HG03442 (cell line): ENCODE results near the gene MTMR11.

Source experiments
- ATAC-seq: cut with Tn5 transposase; IDR thresholded peaks from one replicate; pipeline ENCODE4 v1.9.1; 2021; ENCODE audit warnings: mild to moderate bottlenecking, moderate library complexity; ENCODE audit not compliant: unreplicated experiment

The MTMR11 gene

DNA sequence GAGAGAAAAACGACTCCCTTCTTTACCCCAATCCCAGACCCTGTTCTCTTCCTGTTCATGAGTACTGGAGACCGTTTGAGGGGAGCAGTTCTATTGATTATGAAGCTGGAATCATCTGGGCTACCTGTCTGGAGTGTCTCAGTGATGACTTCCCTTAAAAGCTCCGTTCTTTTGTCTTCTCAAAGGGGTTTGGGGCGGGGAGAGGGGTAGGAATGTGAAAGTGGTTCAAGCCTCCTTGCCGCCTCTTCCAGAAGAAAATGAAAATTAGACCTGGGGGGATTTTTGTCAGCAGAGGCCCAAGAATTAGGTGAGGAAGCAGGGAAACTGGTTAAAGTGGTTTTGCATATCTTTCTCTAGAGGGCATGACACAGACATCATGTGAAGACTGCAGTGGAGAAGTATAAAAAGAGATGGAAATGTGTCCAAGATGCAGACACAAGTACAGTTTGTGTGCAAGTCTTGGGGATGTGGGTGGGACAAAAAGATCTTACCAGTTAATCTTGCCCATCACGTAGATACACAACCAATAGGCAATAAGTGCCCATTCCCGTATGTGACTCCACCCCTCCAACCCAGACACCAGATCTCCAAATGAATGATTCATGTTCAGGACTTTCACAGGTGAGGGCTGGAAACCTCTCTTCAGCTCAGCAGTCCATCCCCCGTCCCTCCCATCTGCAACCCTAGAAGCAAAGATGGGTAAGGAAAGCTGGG is 470 bp upstream of the MTMR11 start:
- no peak for ATAC-seq

DNA sequence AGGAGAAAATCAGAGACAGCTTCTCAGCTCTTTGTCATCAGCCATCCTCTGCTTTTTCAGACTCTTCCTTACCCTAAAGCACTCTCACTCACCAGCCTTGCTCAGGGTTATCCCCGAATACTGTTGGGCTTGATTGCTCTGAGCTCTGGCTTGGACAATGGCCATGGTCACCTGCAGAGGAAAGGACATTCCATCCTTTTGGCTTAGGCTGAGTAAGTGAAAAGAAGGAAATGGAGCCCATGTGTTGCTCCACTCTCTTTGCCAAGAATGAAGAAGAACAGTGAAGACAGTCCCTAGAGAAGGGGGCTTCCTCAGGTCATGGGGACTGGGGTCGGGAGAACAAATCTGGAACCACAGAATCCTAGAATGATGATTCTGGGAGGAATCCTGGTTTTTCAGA is 2.3 kb downstream of the MTMR11 start:
- ATAC-seq = no peak

DNA sequence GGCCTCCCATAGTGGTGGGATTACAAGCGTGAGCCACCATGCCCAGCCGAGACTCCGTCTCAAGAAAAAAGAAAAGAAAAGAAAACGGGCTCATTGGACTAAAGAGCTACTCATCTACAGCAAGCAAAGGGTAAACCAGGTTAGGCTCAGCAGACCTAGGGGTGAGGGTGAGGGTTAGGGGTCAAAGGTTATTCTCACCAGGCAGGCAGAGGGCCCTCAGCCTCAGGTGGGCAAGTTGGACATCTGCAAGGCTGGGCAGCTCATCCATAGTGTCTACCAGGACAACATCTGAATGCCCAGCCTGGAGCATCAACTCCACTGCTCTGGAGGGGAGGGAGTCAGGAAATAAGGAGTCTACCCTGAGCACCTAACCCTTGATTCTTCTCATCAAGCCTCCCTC is 3.5 kb downstream of the MTMR11 start:
- ATAC-seq = no peak

GRCh38 chr1:149932474-149932873 is 4.2 kb downstream of the MTMR11 start:
- ATAC-seq = no peak

DNA sequence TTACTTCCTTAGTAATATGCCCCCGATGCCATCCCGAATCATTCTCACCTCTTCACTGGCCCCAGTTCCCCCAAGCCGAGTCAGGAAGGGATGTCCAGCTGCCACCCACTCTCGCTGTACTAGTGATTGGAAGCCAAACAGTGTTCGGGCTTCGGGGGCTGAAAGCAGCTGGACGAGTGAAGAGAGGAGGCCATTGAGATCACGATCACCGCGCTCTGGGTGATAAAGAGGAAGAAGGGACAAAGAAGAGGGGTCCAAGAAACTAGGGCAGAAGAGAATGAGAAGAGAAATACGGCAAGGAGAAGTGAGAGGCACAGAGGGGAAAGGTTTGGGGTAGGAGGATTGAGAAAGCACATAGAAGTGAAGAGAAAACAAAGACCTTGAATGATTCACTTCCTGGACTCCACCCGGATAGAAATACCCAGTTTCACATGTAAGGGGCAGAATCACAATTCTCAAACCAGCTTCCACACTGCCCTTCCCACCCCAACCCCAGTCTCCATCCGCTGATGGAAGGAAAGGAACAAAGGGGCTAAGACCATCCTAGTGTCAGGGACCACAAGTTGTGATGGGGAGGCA is 5.4 kb downstream of the MTMR11 start:
- ATAC-seq = no peak

DNA sequence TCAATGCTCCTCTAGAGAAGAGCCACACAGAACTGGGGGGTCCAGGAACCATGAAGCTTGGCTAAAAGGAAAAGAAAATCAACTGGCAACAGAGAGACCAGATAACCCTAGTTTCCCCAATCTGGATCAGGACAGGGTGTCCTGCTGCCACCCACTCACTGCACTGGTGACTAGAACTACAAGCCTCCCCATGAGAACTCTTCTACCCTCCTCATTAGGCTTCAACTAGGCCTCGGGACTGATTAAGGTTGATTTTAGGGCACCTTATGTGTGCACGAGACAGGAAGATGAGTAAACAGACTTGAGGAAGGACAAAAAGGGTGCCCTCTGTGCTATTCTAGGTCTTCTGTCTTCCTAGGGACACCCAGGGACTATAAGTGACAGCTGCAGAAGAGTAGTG is 6.8 kb downstream of the MTMR11 start:
- ATAC-seq = no peak

DNA sequence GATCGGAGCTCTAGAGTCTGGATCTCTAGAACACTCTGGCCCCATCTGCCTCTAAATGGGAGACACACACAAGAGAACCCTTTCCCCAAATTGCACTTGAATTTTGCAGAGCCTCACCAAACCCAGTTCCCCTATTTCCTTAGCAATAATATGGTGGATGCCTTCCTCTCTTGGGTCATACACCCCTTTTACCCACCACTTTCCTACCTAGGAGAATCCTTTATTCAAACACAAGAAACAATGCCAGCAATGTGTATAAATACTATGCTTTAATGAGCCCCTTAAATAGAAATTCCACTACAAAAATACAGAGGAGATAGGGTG is 8.3 kb downstream of the MTMR11 start:
- ATAC-seq = no peak

- peak; percentile 91 for ATAC-seq
Measured at GRCh38 chr1:149927563-149928400, 8.9 kb downstream of the MTMR11 start, which contains the start of gene SF3B4. Gene SF3B4 (minus strand): TSS chr1:149927803. CDS start chr1:149927759, 44 bp downstream.

DNA sequence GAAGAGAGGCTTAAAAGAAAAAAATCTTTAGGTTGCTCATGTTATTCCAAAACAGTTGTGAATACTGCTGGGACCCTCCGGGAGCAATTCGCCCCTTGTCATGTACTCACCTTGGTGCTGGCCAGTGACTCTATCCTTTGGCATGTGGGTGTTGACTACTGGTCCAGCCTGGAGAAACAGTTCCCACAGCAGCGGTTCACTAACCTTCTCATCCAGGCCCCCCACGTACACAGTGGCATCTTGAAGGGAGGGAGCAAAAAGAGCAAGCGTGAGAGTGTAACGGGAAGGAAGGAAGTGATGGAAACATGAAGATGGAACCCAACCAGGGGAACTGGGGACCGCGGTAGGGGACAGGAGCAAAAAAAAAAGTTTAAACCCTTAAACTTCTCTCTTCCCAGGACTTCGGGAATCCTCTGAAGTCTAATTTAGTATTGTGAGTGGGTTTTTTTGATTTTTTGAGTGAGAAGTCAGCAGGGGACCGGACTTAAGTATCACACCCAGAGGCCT is 9.6 kb downstream of the MTMR11 start:
- ATAC-seq = no peak

GRCh38 chr1:149926296-149926695 is 10.4 kb downstream of the MTMR11 start:
- ATAC-seq = no peak

DNA sequence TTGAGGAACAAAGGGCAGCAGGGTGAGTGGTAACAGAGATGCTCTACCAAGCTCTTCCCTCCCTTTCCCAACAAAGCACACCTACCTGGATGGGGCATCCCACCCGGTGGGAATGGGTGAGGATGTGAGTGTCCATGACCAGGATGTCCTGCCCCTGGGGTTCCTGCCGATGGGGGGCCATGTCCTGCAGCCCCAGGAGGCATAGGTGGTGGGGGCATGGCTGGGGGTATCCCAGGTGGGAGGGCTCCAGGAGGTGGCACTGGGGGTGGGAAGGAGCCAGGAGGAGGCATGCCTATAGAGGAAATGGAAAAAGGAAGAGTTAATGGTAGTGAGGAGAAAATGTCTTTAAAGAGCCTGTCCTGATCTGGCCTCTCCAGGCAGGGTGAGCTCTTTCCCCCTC is 10.9 kb downstream of the MTMR11 start:
- ATAC-seq = no peak

- no peak for ATAC-seq
Measured at GRCh38 chr1:149925345-149925744, 11.3 kb downstream of the MTMR11 start.

- no peak for ATAC-seq
Measured at GRCh38 chr1:149923626-149924025, 13.1 kb downstream of the MTMR11 start.

DNA sequence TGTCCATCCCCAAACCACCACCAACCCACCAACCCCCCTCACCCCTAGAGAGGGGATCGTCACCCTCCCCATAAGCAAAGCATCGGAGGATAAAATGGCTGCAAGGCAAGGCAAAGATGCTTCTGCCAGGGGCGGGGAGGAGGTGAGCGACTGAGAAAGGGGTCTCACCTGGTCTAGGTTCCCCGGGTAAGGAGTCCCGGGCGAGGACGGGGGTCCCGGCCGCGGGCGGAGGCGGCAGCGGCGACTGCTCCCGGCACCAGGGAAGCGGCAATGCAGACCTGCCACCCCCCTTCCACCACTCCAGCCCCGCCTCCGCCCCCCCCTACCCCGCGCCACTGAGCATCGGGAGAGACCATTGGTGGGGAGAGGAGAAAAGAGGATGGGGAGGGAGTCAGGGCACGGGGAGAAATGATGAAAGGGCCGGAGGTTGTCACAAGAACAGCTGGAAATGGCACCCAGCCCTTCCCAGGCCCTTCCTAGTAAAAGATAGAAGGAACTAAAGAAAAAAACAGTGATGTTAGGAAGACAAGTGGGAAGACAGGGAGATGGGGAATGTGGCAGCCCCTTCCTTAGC is 19.0 kb downstream of the MTMR11 start, which contains the start of gene SV2A:
Gene SV2A, minus strand, starts transcription at position 274 of the 574 bp plus-strand sequence. CDS start 4,004 bp downstream, outside the sequence.
- no peak for ATAC-seq

DNA sequence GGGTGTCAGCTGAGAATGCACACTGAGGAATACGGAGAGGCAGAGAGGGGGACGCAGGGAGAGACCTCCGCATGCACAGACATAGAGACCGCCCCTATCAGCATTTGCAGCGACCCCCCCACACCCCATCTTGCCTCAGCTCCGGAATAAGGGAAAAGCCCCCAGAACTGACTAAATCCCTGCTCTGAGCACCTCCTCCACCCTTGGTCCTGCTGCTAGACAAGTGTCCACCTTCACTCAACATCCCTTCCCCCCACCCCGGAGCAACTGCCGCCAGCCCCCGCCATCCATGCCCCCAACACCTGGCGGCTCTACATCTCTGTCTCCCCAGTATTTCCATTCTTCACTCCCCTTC is 19.8 kb downstream of the MTMR11 start:
- ATAC-seq = no peak

DNA sequence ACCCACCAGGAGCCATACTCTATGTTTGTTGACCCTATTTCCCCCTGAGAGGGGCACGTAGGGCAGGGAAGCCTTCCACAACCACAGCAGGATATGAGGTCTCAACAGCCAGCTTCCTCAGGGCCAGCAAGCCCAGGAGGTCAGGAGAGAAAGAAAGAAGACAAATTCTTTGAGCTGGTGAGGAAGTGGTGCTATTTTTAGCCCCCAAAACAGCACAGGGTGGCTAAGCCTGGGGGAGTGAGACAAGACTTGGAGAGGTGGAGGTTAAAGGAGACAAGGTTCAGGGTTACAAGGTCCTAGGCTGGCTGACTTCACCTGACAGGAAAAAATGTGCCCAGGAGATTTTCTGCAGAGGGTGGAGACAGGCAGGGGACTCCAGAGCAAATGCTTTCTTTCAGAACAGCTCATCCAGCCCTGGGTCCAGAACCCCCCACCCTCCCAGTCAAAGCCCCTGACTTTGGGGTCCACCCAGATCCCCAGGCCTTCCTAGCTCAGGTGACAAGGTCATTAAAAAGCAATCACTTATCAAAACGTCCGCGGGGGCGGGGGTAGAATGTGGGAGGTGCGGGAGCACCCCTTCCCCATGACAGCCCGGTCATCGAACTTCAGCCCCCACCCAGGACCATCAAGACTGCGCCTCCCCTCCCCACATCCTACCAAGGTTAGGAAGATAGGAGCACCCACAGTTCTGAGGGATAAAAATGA is 20.3 kb downstream of the MTMR11 start:
- ATAC-seq = no peak

DNA sequence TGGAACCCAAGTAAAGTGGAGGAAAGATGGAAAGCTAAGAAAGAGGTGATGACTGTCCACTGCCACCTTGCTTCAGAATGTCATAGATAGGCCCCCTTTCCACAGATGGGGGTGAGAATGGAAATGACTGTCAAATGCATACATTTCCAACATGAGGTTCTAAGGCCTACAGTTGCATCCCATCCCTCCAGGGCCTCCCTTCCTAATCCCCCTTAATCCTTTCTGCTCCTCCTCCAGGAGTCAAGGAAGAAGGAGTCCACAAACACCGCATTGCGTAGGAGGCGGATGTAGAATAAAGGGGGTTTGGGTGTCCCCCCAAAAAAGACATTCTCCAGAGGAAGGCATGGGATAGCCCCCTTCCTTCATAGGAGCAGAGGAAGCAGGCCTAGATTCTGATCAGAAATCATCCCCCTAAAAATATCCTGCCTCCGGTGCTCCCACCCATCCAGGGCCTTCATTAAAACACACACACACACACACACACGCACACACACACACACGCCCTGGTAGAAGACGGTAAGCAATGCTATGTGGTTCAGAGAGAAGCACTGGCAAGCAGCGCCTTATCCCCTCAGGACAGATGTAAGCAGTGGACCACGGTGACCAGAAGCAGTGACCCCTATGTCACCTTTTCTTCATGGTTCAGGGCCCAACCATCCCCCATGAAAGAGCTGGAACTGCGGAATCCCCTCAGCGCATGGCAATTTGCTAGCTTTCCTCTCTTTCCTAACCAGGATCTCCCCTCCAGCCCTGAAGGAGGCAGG is 21.1 kb downstream of the MTMR11 start:
- ATAC-seq = no peak

DNA sequence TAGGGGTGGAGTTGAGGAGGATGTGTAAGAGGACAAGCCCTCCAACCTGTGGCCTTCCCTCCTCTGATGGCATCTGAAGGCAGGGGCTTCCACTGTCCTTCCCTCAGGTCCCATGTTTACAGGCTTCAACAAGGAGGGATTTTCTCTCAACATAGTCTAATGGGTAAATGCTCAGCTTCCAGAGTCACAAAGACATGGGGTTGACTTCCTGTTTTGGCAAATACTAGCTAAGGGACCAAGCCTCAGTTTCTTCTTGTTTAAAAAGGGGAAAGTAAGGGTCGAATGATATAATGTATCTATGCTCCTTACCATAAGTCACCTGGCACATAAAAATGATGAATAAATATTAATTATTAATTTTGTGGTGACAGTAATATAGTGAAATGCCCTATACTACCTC is 22.1 kb downstream of the MTMR11 start:
- ATAC-seq = no peak

DNA sequence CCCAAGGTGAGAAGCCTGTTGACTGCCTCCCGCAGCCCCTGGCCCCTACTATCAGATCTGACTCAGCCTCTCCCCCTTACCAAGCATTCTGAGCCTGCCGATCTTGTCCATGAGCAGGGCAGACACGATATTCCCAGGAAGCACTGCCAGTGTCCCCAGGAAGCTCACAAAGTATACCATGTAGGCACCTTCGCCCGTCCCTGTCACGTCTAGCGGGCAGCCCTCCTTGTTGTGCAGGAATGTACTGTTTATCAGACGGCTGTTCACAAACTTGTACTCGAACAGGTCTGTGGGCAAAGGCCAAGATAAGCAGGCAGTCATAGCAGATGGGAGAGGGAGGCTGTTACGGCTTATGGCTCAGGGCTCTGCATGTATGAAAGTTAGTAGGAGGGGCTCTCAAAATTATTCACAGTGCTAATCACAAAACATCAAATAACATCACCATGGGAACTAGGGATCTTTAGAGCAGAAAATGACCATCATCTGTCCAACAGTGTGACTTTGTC is 30.1 kb downstream of the MTMR11 start:
- no peak for ATAC-seq
